Measurements from ENCODE around the gene TULP4.

GRCh38 chr6:158539881-158540280 lies 227.6 kb downstream of the TULP4 start:
- no peak for TF ChIP-seq CTCF (IDR thresholded peaks at IDR 0.05 in 8 of 11, conservative IDR thresholded peaks at IDR 0.05 in 3 of 11)
- no peak for TF ChIP-seq POLR2A (IDR thresholded peaks at IDR 0.05)
- no peak for TF ChIP-seq POLR2AphosphoS5 (IDR thresholded peaks at IDR 0.05)
